ENCODE data around the gene TENM4. TPM values are rescaled to one million over a fixed set of nuclear protein-coding genes. Genes with fewer than 3 reads are reported as not detected.

The TENM4 gene
- polyA plus RNA-seq, 2 of the 4 experiments (the other 2 are of a cell fraction) = 0.06 to 0.31 TPM

DNA sequence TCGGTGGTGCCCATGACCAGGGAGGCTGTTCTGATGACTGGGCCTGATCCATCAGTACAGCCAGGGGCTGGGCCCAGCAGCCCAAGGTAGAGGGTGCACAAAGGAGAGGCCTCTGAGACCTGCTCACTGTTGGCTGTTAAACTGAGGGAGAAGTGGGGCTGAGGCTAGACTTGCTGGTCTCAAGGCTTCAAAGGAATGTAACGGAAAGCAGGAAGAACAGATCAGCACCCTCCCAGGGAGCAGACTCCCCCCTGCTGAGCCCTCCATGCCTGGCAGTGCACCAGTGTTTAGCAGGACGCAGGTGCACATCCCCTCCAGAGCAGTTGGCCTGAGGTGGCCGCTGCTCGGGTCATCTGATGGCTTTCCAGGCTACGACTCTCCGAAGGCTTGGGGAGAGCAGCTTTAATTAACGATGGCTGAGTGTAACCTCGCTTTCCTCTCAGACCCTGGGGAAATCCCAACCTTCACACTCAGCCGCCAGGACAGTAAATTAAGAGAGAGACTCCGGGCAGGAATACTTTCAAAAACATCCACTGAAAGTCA, 610.5 kb downstream of the TENM4 start:
- POLR2A ChIA-PET = no interaction called here
- ATAC-seq = no peak
- CTCF ChIA-PET = no interaction called here

GRCh38 chr11:78829146-78829545, 611.7 kb downstream of the TENM4 start:
- CTCF ChIA-PET = interaction anchor here (0.9 to 1.1 kb wide), 2 partner anchors 10 to 31 kb away, joined by 3 read pairs; no protein-coding TSS in a partner anchor
- no peak for DNase-seq (ENCODE audit: low read depth in 1 of 2, low spot score in 1 of 2)
- TF ChIP-seq HES2 (IDR thresholded peaks at IDR 0.05) = no peak
- TF ChIP-seq CBX2 (IDR thresholded peaks at IDR 0.05; ENCODE audit: borderline replicate concordance, low read depth) = no peak
- no peak for TF ChIP-seq HOXB5 (CRISPR knock-in tag; IDR thresholded peaks at IDR 0.05)
- no peak for TF ChIP-seq KDM1A (IDR thresholded peaks at IDR 0.05; ENCODE audit: low read depth)
- TF ChIP-seq RCOR1 (IDR thresholded peaks at IDR 0.05; ENCODE audit: low read depth, low read length) = no peak
- no peak for TF ChIP-seq CTCF (IDR thresholded peaks at IDR 0.05)
- TF ChIP-seq CEBPB (IDR thresholded peaks at IDR 0.05) = no peak
- no peak for TF ChIP-seq KDM5A (IDR thresholded peaks at IDR 0.05)
- no peak for TF ChIP-seq HOXA7 (CRISPR knock-in tag; IDR thresholded peaks at IDR 0.05)
- TF ChIP-seq, protein P1, sequence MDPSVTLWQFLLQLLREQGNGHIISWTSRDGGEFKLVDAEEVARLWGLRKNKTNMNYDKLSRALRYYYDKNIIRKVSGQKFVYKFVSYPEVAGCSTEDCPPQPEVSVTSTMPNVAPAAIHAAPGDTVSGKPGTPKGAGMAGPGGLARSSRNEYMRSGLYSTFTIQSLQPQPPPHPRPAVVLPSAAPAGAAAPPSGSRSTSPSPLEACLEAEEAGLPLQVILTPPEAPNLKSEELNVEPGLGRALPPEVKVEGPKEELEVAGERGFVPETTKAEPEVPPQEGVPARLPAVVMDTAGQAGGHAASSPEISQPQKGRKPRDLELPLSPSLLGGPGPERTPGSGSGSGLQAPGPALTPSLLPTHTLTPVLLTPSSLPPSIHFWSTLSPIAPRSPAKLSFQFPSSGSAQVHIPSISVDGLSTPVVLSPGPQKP (IDR thresholded peaks at IDR 0.05; ENCODE audit: low read depth, low read length) = no peak
- no peak for TF ChIP-seq ZFP36 (IDR thresholded peaks at IDR 0.05; ENCODE audit: borderline replicate concordance, partially characterized antibody)

More for the DNA sequence above, 610.5 kb downstream of the TENM4 start:
- 56% methylated on average over 9 of the region's 11 CpGs for WGBS (ENCODE audit: missing lambda C conversion rate)
- no peak for FAIRE-seq
- Histone ChIP-seq H3K4me3 (no peak overlapping the region), H3K9me3 (no peaks in the 10 kb centered on the region), H3K4me1 (no peaks in the 10 kb centered on the region), H3K27ac (no peak overlapping the region), H3K4me2 (no peak overlapping the region)
- TF ChIP-seq ZNF302 (CRISPR knock-in tag; IDR thresholded peaks at IDR 0.05) = no peak
- no peak for TF ChIP-seq HDAC2 (IDR thresholded peaks at IDR 0.05)
- TF ChIP-seq, protein P2, sequence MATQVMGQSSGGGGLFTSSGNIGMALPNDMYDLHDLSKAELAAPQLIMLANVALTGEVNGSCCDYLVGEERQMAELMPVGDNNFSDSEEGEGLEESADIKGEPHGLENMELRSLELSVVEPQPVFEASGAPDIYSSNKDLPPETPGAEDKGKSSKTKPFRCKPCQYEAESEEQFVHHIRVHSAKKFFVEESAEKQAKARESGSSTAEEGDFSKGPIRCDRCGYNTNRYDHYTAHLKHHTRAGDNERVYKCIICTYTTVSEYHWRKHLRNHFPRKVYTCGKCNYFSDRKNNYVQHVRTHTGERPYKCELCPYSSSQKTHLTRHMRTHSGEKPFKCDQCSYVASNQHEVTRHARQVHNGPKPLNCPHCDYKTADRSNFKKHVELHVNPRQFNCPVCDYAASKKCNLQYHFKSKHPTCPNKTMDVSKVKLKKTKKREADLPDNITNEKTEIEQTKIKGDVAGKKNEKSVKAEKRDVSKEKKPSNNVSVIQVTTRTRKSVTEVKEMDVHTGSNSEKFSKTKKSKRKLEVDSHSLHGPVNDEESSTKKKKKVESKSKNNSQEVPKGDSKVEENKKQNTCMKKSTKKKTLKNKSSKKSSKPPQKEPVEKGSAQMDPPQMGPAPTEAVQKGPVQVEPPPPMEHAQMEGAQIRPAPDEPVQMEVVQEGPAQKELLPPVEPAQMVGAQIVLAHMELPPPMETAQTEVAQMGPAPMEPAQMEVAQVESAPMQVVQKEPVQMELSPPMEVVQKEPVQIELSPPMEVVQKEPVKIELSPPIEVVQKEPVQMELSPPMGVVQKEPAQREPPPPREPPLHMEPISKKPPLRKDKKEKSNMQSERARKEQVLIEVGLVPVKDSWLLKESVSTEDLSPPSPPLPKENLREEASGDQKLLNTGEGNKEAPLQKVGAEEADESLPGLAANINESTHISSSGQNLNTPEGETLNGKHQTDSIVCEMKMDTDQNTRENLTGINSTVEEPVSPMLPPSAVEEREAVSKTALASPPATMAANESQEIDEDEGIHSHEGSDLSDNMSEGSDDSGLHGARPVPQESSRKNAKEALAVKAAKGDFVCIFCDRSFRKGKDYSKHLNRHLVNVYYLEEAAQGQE (IDR thresholded peaks at IDR 0.05) = no peak
- no peak for TF ChIP-seq MYC (IDR thresholded peaks at IDR 0.05; ENCODE audit: borderline replicate concordance, low read length)
- TF ChIP-seq E2F6 (IDR thresholded peaks at IDR 0.05; ENCODE audit: borderline replicate concordance, low read depth) = no peak
- TF ChIP-seq SMC3 (IDR thresholded peaks at IDR 0.05) = no peak
- TF ChIP-seq MAFK (IDR thresholded peaks at IDR 0.05; ENCODE audit: partially characterized antibody) = no peak
- TF ChIP-seq FOSL2 (IDR thresholded peaks at IDR 0.05) = no peak
- no peak for TF ChIP-seq FOSL2 (CRISPR knock-in tag; IDR thresholded peaks at IDR 0.05)
- TF ChIP-seq, protein P3, sequence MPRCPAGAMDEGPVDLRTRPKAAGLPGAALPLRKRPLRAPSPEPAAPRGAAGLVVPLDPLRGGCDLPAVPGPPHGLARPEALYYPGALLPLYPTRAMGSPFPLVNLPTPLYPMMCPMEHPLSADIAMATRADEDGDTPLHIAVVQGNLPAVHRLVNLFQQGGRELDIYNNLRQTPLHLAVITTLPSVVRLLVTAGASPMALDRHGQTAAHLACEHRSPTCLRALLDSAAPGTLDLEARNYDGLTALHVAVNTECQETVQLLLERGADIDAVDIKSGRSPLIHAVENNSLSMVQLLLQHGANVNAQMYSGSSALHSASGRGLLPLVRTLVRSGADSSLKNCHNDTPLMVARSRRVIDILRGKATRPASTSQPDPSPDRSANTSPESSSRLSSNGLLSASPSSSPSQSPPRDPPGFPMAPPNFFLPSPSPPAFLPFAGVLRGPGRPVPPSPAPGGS (IDR thresholded peaks at IDR 0.05) = no peak
- no peak for TF ChIP-seq CHD2 (IDR thresholded peaks at IDR 0.05; ENCODE audit: low read length, partially characterized antibody)
- TF ChIP-seq ESRRA (IDR thresholded peaks at IDR 0.05; ENCODE audit: borderline replicate concordance, low read length) = no peak
- TF ChIP-seq TFCP2L1 (CRISPR knock-in tag; IDR thresholded peaks at IDR 0.05) = no peak
- TF ChIP-seq FOXS1 (CRISPR knock-in tag; IDR thresholded peaks at IDR 0.05) = no peak
- no peak for TF ChIP-seq RCOR1 (IDR thresholded peaks at IDR 0.05; ENCODE audit: low read depth, low read length)
- TF ChIP-seq RNF2 (IDR thresholded peaks at IDR 0.05; ENCODE audit: borderline replicate concordance, low read depth) = no peak
- TF ChIP-seq HMGXB4 (CRISPR knock-in tag; IDR thresholded peaks at IDR 0.05; ENCODE audit: borderline replicate concordance) = no peak
- TF ChIP-seq RARB (CRISPR knock-in tag; IDR thresholded peaks at IDR 0.05) = no peak
- no peak for TF ChIP-seq CBX8 (IDR thresholded peaks at IDR 0.05)
- TF ChIP-seq EHMT2 (IDR thresholded peaks at IDR 0.05; ENCODE audit: low read depth) = no peak
- TF ChIP-seq PHF8 (IDR thresholded peaks at IDR 0.05; ENCODE audit: borderline replicate concordance, low read depth) = no peak
- no peak for DNase-seq (ENCODE audit: low read depth in 1 of 2, low spot score in 1 of 2)

More at GRCh38 chr11:78829146-78829545, 611.7 kb downstream of the TENM4 start:
- FAIRE-seq (no peak), ATAC-seq (no peak)
- Histone ChIP-seq H3K4me2 (no peak overlapping the region), H3K9me3 (no peaks in the 10 kb centered on the region), H3K27ac (no peak overlapping the region), H3K4me3 (no peak overlapping the region), H3K4me1 (no peaks in the 10 kb centered on the region)
- POLR2A ChIA-PET = no interaction called here
- 19% methylated on average over 3 of the region's 3 CpGs for WGBS (ENCODE audit: missing lambda C conversion rate)
